Stimulated activated CD8-positive, alpha-beta memory T cell treated with anti-CD3 and anti-CD28 coated beads, Interleukin-12 subunit alpha, Interleukin-12 subunit beta, amount 100 ng/mL, for 24 hours (primary cell): ENCODE measurements around the gene RSPH6A.
"Not testable (repeated sequence)": the region's sequence is repeated elsewhere in the genome, so short reads cannot be mapped to it uniquely, and the experiment has no call there.

Experiments used
- DNase-seq: peaks from one replicate; pipeline ENCODE4 v3.0.0-alpha.2; 2020; ENCODE audit errors: extremely low read depth

The RSPH6A gene

GRCh38 chr19:45764945-45765701 is 50.0 kb downstream of the RSPH6A start:
- no peak for DNase-seq

GRCh38 chr19:45764475-45764874 is 50.6 kb downstream of the RSPH6A start:
- DNase-seq = no peak

- DNase-seq = no peak
These were observed 51.3 kb downstream of the RSPH6A start for GRCh38 chr19:45763691-45764294.

GRCh38 chr19:45762870-45763631 is 52.1 kb downstream of the RSPH6A start:
- DNase-seq = no peak

GRCh38 chr19:45761714-45762113 is 53.4 kb downstream of the RSPH6A start:
- no peak for DNase-seq

- DNase-seq = no peak
These were observed 56.2 kb downstream of the RSPH6A start for GRCh38 chr19:45758921-45759320.

- DNase-seq = no peak
These were observed 57.4 kb downstream of the RSPH6A start for GRCh38 chr19:45757695-45758094.

GRCh38 chr19:45754323-45754722 is 60.8 kb downstream of the RSPH6A start:
- DNase-seq = no peak

GRCh38 chr19:45753548-45753947 is 61.6 kb downstream of the RSPH6A start:
- no peak for DNase-seq

GRCh38 chr19:45752639-45753038 is 62.5 kb downstream of the RSPH6A start:
- no peak for DNase-seq

- DNase-seq = not testable (repeated sequence)
These were observed 63.6 kb downstream of the RSPH6A start for GRCh38 chr19:45751483-45751882.

- DNase-seq = no peak
These were observed 67.6 kb downstream of the RSPH6A start for GRCh38 chr19:45747513-45747912.

GRCh38 chr19:45746866-45747265 is 68.2 kb downstream of the RSPH6A start:
- no peak for DNase-seq
